NB4 (cell line): ENCODE measurements around the gene MPDZ.

Experiments
- DNase-seq: peaks from one replicate; pipeline ENCODE4 v3.0.0; 2010; ENCODE audit warnings: low read depth
- H3K4me3 ChIP-seq: one replicate; pipeline ENCODE4 v1.5.1; 2011; ENCODE audit warnings: mild to moderate bottlenecking, low read depth, low read length, moderate library complexity
- MYC ChIP-seq: IDR thresholded peaks from 2 replicates; pipeline ENCODE4 v1.6.1; 2011; ENCODE audit warnings: low read depth, low read length
- POLR2A ChIP-seq: IDR thresholded peaks from 2 replicates; pipeline ENCODE4 v1.6.1; 2011; ENCODE audit warnings: mild to moderate bottlenecking; ENCODE audit not compliant: insufficient read length; ENCODE audit errors: extremely low read depth
- TF ChIP-seq, protein P1 (sequence below): IDR thresholded peaks from one replicate; pipeline ENCODE4 v1.5.1; 2012; ENCODE audit warnings: low read depth, low read length
- TF ChIP-seq, protein P2 (sequence below): IDR thresholded peaks from 2 replicates; pipeline ENCODE4 v1.6.1; 2011; ENCODE audit warnings: low read depth, low read length

MPDZ gene

DNA sequence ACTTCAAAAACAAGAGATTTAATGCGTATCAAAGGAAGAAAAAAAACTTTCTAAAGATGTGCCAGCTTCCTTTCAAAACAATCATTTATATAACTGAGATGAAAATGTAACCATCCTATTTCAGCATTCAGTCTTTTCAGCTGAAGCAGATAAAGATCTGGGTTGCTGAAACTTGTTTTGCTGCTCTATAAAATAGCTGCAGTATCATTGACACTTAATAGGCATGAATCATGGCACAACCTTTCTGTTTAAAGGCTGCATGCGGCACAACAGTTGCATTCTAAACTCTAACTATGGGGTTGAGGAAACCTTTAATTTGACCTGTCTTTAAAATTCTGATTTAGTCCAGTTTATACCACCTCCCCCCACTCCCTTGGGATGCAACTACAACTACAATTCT, 196.7 kb downstream of the MPDZ start:
- DNase-seq, result no peak
- no peak overlapping the region for H3K4me3 ChIP-seq
- no peak for TF ChIP-seq MYC
- no peak for TF ChIP-seq POLR2A
- TF ChIP-seq, protein P1, sequence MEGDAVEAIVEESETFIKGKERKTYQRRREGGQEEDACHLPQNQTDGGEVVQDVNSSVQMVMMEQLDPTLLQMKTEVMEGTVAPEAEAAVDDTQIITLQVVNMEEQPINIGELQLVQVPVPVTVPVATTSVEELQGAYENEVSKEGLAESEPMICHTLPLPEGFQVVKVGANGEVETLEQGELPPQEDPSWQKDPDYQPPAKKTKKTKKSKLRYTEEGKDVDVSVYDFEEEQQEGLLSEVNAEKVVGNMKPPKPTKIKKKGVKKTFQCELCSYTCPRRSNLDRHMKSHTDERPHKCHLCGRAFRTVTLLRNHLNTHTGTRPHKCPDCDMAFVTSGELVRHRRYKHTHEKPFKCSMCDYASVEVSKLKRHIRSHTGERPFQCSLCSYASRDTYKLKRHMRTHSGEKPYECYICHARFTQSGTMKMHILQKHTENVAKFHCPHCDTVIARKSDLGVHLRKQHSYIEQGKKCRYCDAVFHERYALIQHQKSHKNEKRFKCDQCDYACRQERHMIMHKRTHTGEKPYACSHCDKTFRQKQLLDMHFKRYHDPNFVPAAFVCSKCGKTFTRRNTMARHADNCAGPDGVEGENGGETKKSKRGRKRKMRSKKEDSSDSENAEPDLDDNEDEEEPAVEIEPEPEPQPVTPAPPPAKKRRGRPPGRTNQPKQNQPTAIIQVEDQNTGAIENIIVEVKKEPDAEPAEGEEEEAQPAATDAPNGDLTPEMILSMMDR, result no peak

- no peak for DNase-seq
- TF ChIP-seq, protein P2, sequence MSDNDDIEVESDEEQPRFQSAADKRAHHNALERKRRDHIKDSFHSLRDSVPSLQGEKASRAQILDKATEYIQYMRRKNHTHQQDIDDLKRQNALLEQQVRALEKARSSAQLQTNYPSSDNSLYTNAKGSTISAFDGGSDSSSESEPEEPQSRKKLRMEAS, result no peak
- TF ChIP-seq MYC (no peak), POLR2A (no peak)
- TF ChIP-seq, protein P1, result no peak
- H3K4me3 ChIP-seq, result no peak overlapping the region
These were observed 201.3 kb downstream of the MPDZ start for GRCh38 chr9:13078164-13078563.

DNA sequence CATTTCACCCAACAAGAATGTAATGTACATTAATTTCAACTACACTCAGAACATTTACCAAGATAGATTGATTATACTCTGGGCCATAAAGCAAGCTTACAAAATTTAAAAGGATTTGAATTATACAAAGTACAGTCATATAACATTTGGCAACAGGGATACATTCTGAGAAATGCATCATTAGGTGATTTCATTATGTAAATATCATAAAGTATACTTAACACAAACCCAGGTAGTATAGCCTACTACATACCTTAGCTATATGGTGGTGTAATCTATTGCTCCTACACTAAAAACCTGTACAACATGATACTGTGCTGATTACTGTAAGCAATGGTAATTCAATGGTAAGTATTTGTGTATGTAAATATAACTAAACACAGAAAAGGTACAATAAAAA, 202.9 kb downstream of the MPDZ start:
- no peak for DNase-seq
- TF ChIP-seq, protein P2, result no peak
- TF ChIP-seq POLR2A, result no peak
- TF ChIP-seq, protein P1, result no peak
- TF ChIP-seq MYC, result no peak

DNA sequence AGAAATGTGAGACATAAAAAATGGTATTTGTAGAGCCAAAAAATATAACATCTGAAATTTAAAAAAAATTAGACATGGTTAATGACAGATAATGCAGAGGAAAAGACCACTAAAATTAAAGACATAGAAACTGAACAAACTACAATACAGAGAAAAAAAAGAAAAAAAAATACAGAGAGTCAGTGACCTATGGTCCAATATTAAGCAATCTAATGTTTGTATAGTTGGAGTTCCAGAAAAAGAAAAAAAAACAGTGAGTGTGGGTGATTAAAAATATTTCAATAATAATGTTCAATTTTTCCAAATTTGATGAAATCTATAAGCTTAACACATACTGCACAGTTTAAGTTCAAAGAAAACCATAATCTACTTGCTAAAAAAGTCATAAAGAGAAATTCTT, 207.6 kb downstream of the MPDZ start:
- no peak overlapping the region for H3K4me3 ChIP-seq

More for the DNA sequence above, 202.9 kb downstream of the MPDZ start:
- no peak overlapping the region for H3K4me3 ChIP-seq

DNA sequence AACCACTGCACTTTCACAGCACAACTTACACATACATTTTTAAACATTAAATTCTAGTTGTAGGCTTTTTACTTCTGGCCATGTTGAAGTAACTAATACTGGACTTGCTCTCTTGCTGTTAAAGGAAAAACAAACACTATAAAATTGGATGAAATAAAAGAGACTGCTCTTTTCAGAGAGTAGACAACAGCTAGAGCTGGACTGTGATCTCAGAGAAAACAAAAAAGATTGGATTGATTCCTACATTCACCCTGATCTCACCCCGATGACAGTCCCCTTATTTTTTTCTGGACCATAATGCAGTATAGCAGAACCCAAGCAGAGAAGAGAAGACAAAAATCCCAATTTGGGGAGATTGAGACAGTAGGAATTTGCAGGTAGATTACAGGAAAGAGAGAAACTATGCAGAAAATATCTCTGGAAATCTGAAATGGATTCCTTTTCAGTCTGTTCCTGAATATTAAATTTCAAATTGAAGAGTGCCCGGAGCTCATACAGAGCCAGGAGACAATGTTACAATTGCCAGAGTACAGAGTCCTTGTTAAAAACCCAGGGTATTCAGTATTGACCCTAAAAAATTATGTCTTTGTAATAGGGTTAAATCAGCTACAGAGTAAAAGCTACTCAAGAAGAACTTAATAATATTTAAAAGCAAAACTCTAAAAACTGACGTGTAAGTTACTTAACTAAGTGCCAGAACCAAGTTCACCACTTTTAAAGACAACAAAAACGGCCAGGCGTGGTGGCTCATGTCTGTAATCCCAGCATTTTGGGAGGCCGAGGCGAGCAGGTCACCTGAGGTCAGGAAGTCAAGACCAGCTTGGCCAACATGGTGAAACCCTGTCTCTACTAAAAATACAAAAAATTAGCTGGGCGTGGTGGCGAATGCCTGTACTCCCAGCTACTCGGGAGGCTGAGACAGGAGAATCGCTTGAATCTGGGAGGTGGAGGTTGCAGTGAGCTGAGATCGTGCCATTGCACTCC, 208.6 kb downstream of the MPDZ start:
- no peak overlapping the region for H3K4me3 ChIP-seq
- TF ChIP-seq, protein P2, result no peak
- no peak for TF ChIP-seq MYC
- TF ChIP-seq, protein P1, result no peak
- no peak for TF ChIP-seq POLR2A
- no peak for DNase-seq

More for the DNA sequence above, 207.6 kb downstream of the MPDZ start:
- no peak for DNase-seq
- TF ChIP-seq, protein P2, result no peak
- no peak for TF ChIP-seq MYC
- no peak for TF ChIP-seq POLR2A
- TF ChIP-seq, protein P1, result no peak
